ENCODE measurements around the gene PRM1. TPM values are rescaled to one million over a fixed set of nuclear protein-coding genes. Genes with fewer than 3 reads are reported as not detected.

PRM1 gene
- total and polyA plus RNA-seq, 2 of the 13 experiments (the other 11 are each of a cell fraction or from before 2014, with no cell fraction given): not detected

GRCh38 chr16:11312718-11313492 lies 31.8 kb upstream of the PRM1 start (continued):
- TF ChIP-seq, protein P1, sequence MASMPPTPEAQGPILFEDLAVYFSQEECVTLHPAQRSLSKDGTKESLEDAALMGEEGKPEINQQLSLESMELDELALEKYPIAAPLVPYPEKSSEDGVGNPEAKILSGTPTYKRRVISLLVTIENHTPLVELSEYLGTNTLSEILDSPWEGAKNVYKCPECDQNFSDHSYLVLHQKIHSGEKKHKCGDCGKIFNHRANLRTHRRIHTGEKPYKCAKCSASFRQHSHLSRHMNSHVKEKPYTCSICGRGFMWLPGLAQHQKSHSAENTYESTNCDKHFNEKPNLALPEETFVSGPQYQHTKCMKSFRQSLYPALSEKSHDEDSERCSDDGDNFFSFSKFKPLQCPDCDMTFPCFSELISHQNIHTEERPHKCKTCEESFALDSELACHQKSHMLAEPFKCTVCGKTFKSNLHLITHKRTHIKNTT (CRISPR knock-in tag; IDR thresholded peaks at IDR 0.05): no peak
- TF ChIP-seq ZNF414 (CRISPR knock-in tag; IDR thresholded peaks at IDR 0.05): no peak
- TF ChIP-seq E2F1 (CRISPR knock-in tag; IDR thresholded peaks at IDR 0.05): no peak
- TF ChIP-seq KAT8 (CRISPR knock-in tag; IDR thresholded peaks at IDR 0.05): peak; percentile 25; the same call in 1 of the 2 replicates
- TF ChIP-seq TEAD2 (CRISPR knock-in tag; IDR thresholded peaks at IDR 0.05): no peak
- TF ChIP-seq IRX3 (CRISPR knock-in tag; IDR thresholded peaks at IDR 0.05; ENCODE audit: borderline replicate concordance, low read depth): no peak
- TF ChIP-seq ZNF570 (CRISPR knock-in tag; IDR thresholded peaks at IDR 0.05; ENCODE audit: borderline replicate concordance): no peak
- peak; percentile 25; the same call in 1 of the 2 replicates for TF ChIP-seq ZNF605 (CRISPR knock-in tag; IDR thresholded peaks at IDR 0.05)
- TF ChIP-seq SIN3A (IDR thresholded peaks at IDR 0.05; ENCODE audit: borderline replicate concordance, low read depth, low read length): peak; percentile 47; the same call in 1 of the 2 replicates
- TF ChIP-seq, protein P2, sequence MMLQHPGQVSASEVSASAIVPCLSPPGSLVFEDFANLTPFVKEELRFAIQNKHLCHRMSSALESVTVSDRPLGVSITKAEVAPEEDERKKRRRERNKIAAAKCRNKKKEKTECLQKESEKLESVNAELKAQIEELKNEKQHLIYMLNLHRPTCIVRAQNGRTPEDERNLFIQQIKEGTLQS (CRISPR knock-in tag; IDR thresholded peaks at IDR 0.05): no peak
- TF ChIP-seq, protein P3, sequence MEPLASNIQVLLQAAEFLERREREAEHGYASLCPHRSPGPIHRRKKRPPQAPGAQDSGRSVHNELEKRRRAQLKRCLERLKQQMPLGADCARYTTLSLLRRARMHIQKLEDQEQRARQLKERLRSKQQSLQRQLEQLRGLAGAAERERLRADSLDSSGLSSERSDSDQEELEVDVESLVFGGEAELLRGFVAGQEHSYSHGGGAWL (CRISPR knock-in tag; IDR thresholded peaks at IDR 0.05): no peak
- no peak for TF ChIP-seq NKX3-1 (CRISPR knock-in tag; IDR thresholded peaks at IDR 0.05)
- peak; percentile 64 for TF ChIP-seq ZNF547 (CRISPR knock-in tag; IDR thresholded peaks at IDR 0.05)
- no peak for TF ChIP-seq KDM6A (CRISPR knock-in tag; IDR thresholded peaks at IDR 0.05; ENCODE audit: low read depth)
- no peak for TF ChIP-seq FOXM1 (CRISPR knock-in tag; IDR thresholded peaks at IDR 0.05)
- TF ChIP-seq ZNF431 (CRISPR knock-in tag; IDR thresholded peaks at IDR 0.05; ENCODE audit: borderline replicate concordance, low read depth): no peak
- peak; percentile 80; the same call in 1 of the 2 replicates for TF ChIP-seq ZNF598 (CRISPR knock-in tag; IDR thresholded peaks at IDR 0.05; ENCODE audit: borderline replicate concordance)
- TF ChIP-seq ZNF737 (CRISPR knock-in tag; IDR thresholded peaks at IDR 0.05; ENCODE audit: borderline replicate concordance): 0 out of 2 replicates have a peak, but pooled peaks have one; percentile 53
- TF ChIP-seq RAD21 (CRISPR knock-in tag; IDR thresholded peaks at IDR 0.05): no peak
- 0 out of 2 replicates have a peak, but pooled peaks have one; percentile 24 for TF ChIP-seq ZSCAN21 (CRISPR knock-in tag; IDR thresholded peaks at IDR 0.05; ENCODE audit: borderline replicate concordance)
- TF ChIP-seq ZFP1 (CRISPR knock-in tag; IDR thresholded peaks at IDR 0.05): 0 out of 2 replicates have a peak, but pooled peaks have one; percentile 67
- TF ChIP-seq ZNF383 (CRISPR knock-in tag; IDR thresholded peaks at IDR 0.05; ENCODE audit: borderline replicate concordance): no peak
- no peak for TF ChIP-seq THAP8 (CRISPR knock-in tag; IDR thresholded peaks at IDR 0.05; ENCODE audit: borderline replicate concordance)
- TF ChIP-seq, protein P4, sequence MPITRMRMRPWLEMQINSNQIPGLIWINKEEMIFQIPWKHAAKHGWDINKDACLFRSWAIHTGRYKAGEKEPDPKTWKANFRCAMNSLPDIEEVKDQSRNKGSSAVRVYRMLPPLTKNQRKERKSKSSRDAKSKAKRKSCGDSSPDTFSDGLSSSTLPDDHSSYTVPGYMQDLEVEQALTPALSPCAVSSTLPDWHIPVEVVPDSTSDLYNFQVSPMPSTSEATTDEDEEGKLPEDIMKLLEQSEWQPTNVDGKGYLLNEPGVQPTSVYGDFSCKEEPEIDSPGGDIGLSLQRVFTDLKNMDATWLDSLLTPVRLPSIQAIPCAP (CRISPR knock-in tag; IDR thresholded peaks at IDR 0.05; ENCODE audit: low read depth): peak; percentile 100
- no peak for TF ChIP-seq RAD51 (IDR thresholded peaks at IDR 0.05; ENCODE audit: borderline replicate concordance)
- no peak for TF ChIP-seq ZMAT3 (CRISPR knock-in tag; conservative IDR thresholded peaks at IDR 0.05)
